ENCODE measurements around the gene JTB.
A peak's percentile ranks its signal among the peaks of the same experiment; 100 is the strongest.

The JTB gene

GRCh38 chr1:153960206-153960605 is 17.3 kb downstream of the JTB start:
- in situ Hi-C loops (cut with MboI; ENCODE audit: low pct_unique_long_range_greater_than_20kb, low sequenced_read_pairs) = loop anchor here (25.0 kb wide), 2 partner anchors 148 to 423 kb away; partner anchors contain the start of genes S100A3, S100A4, S100A5 and S100A6
- no peak for DNase-seq

DNA sequence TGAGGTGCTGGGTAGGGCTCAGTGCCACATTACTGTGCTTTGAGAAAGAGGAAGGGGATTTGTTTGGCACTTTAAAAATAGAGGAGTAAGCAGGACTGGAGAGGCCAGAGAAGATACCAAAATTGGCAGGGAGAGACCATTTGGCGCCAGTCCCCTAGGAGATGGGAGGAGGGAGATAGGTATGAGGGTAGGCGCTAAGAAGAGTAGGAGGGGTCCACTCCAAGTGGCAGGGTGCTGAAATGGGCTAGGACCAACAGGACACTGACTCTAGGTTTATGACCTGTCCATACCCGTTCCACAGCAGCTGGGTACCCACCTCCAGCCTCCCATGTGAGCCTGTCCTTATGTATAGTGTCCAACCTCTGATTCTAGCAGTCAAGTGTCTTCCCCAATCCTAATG is 18.0 kb downstream of the JTB start:
- in situ Hi-C loops (cut with MboI; ENCODE audit: low pct_unique_long_range_greater_than_20kb, low sequenced_read_pairs) = loop anchor here (25.0 kb wide), 2 partner anchors 147 to 422 kb away; partner anchors contain the start of genes S100A3, S100A4, S100A5 and S100A6
- DNase-seq = no peak

- in situ Hi-C loops (cut with MboI; ENCODE audit: low pct_unique_long_range_greater_than_20kb, low sequenced_read_pairs) = loop anchor here (25.0 kb wide), 2 partner anchors 147 to 422 kb away; partner anchors contain the start of genes S100A3, S100A4, S100A5 and S100A6
- DNase-seq = no peak
Measured at GRCh38 chr1:153958961-153959260, 18.6 kb downstream of the JTB start.

GRCh38 chr1:153958111-153958960 is 19.1 kb downstream of the JTB start, which contains the start of gene CRTC2:
Gene CRTC2 (minus strand): TSS chr1:153958612. CDS start chr1:153958497, 115 bp downstream.
- in situ Hi-C loops (cut with MboI; ENCODE audit: low pct_unique_long_range_greater_than_20kb, low sequenced_read_pairs) = loop anchor here (25.0 kb wide), 2 partner anchors 146 to 421 kb away; partner anchors contain the start of genes S100A3, S100A4, S100A5 and S100A6
- peak; percentile 98 for DNase-seq

GRCh38 chr1:153957744-153958110 is 19.7 kb downstream of the JTB start:
- in situ Hi-C loops (cut with MboI; ENCODE audit: low pct_unique_long_range_greater_than_20kb, low sequenced_read_pairs) = loop anchor here (25.0 kb wide), 2 partner anchors 145 to 420 kb away; partner anchors contain the start of genes S100A3, S100A4, S100A5 and S100A6

GRCh38 chr1:153956997-153957715 is 20.3 kb downstream of the JTB start:
- in situ Hi-C loops (cut with MboI; ENCODE audit: low pct_unique_long_range_greater_than_20kb, low sequenced_read_pairs) = loop anchor here (25.0 kb wide), 2 partner anchors 145 to 420 kb away; partner anchors contain the start of genes S100A3, S100A4, S100A5 and S100A6
- DNase-seq = no peak

More at GRCh38 chr1:153957744-153958110, 19.7 kb downstream of the JTB start:
- DNase-seq = peak; percentile 64

DNA sequence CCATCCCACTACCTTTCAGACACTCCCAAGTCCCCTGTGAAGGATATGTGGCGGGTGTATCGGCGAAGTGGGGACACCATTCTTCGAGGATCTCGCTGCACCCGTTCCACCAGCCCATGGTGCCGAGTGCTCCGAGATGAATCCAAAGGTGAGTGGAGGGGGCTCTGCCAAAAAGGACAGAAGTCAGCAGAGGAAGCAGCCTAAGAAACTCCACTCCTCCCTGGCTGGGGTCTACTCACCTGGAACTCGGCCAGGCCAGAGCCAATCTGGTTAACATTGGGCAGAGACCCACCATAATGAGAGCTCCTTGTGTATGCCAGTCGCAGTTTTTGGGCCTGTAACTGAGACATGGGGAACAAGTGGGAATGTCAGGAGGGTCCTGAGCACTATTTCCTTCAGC is 22.6 kb downstream of the JTB start:
- DNase-seq = no peak
- in situ Hi-C loops (cut with MboI; ENCODE audit: low pct_unique_long_range_greater_than_20kb, low sequenced_read_pairs) = loop anchor here (25.0 kb wide), 2 partner anchors 143 to 418 kb away; partner anchors contain the start of genes S100A3, S100A4, S100A5 and S100A6

- no peak for DNase-seq
- in situ Hi-C loops (cut with MboI; ENCODE audit: low pct_unique_long_range_greater_than_20kb, low sequenced_read_pairs) = loop anchor here (25.0 kb wide), 2 partner anchors 142 to 417 kb away; partner anchors contain the start of genes S100A3, S100A4, S100A5 and S100A6
Measured at GRCh38 chr1:153953859-153954365, 23.6 kb downstream of the JTB start.

GRCh38 chr1:153951801-153952200 is 25.7 kb downstream of the JTB start:
- in situ Hi-C loops (cut with MboI; ENCODE audit: low pct_unique_long_range_greater_than_20kb, low sequenced_read_pairs) = loop anchor here (25.0 kb wide), 2 partner anchors 140 to 414 kb away; partner anchors contain the start of genes S100A3, S100A4, S100A5 and S100A6
- no peak for DNase-seq

- in situ Hi-C loops (cut with MboI; ENCODE audit: low pct_unique_long_range_greater_than_20kb, low sequenced_read_pairs) = loop anchor here (25.0 kb wide), 2 partner anchors 139 to 414 kb away; partner anchors contain the start of genes S100A3, S100A4, S100A5 and S100A6
- no peak for DNase-seq
Measured at GRCh38 chr1:153951183-153951582, 26.3 kb downstream of the JTB start.

DNA sequence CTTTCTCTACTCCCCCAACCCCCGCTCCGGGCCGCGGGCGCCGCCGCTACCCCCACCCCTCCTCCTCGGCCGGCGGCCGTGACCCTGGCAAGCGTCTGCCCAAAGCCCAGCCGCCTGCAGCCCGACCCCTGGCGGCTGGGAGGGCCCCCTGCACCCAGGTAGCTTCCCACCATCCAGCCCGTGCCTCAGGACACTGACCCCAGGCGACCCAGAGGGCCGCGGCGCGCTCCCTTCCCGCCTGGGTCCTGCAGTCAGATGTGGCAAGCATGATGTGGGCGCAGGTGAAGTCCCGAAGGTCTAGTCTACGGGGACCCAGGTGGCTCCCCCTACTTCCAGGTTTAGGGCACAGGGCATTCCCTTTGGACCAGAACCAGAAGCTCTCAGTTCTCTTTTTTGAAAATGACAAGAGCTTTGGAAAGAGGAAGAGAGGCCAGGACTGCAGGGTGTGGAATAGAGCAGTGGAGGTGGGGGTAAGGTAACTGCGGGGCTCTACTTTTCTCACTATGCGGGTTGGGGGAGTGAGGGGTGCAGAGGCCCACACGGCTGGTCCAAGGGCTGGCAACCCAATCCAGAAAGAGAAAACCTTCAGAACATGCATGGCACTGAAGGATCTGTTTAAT is 30.7 kb downstream of the JTB start, which contains the start of gene DENND4B:
Gene DENND4B, minus strand, starts transcription at position 97 of the 620 bp plus-strand sequence. CDS start 2,344 bp downstream, outside the sequence.
- in situ Hi-C loops (cut with MboI; ENCODE audit: low pct_unique_long_range_greater_than_20kb, low sequenced_read_pairs) = no loop called here
- DNase-seq = peak; percentile 90

DNA sequence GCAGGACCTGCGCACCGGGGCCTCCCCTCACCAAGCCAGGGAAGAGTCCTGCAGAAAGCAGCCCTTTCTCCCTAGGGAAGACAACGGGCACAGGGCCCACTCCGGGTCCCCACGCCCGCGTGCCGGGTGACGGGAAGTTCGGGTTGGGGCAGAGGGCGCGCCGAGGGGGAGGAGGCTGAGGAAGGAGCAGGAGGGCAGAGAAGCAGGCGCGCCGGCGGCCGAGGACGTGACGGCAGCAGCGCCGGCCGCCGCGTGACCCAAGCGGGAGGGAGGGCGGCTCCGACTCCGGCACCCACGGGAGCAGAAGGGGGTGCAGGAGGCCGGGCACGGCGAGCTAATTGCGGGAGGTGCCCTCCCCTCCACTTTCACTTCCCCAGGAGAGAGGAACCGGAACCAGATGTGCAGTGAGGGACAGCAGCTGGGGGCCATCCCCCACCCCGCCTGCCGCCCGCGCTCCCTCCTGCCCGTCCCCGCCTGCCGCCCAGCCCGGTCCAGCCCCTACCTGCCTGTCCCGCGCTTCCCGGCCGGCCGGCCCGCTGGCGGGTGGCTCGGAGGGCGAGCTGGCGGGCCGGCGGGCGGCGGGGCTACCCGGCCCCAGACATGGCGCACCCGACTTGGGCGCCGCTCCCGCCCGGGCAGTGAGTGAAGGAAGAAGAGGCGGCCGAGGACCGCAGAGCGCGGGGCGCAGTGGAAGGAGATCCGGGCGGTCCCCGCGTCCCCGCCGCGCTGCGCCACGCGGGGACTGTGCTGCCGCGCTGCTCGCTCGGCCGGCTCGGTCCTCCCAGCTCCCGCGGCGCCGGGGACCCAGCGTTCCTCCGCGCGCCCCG is 31.5 kb downstream of the JTB start:
- in situ Hi-C loops (cut with MboI; ENCODE audit: low pct_unique_long_range_greater_than_20kb, low sequenced_read_pairs) = no loop called here
- peak; percentile 95 for DNase-seq

DNA sequence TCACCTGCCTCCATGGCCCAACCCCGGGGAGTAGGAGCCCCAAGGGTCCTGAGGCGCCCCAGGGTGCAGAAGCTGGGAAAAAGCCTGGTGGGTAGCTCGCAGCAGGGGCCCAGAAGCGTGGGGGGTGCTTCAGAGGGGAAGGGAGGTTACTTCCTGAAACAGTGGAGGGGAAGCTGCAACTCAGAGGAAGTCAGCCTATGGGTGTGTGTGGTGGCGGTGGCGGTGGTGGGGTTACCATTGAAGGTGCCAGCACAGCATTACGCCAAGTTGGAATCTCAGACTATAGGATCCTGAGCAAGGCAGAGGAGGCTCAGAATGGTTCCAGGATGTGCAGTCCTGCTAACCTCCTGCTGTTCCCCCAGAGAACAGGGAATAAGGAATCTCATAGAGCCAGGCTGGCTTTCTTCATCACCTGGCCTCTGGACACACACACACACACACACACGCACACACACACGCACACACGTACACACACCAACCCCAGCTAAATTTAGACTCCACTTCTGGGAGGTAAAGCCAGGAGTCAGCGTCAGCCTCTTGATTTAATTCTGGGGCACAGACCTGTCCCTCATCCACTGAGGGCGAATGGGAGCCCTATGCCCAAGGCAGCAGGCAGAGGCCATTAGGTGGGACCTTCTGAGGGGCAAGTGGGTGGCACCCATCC is 32.2 kb downstream of the JTB start:
- peak; percentile 89 for DNase-seq
- in situ Hi-C loops (cut with MboI; ENCODE audit: low pct_unique_long_range_greater_than_20kb, low sequenced_read_pairs) = no loop called here

- DNase-seq = no peak
- in situ Hi-C loops (cut with MboI; ENCODE audit: low pct_unique_long_range_greater_than_20kb, low sequenced_read_pairs) = no loop called here
Measured at GRCh38 chr1:153944827-153945117, 32.7 kb downstream of the JTB start.

DNA sequence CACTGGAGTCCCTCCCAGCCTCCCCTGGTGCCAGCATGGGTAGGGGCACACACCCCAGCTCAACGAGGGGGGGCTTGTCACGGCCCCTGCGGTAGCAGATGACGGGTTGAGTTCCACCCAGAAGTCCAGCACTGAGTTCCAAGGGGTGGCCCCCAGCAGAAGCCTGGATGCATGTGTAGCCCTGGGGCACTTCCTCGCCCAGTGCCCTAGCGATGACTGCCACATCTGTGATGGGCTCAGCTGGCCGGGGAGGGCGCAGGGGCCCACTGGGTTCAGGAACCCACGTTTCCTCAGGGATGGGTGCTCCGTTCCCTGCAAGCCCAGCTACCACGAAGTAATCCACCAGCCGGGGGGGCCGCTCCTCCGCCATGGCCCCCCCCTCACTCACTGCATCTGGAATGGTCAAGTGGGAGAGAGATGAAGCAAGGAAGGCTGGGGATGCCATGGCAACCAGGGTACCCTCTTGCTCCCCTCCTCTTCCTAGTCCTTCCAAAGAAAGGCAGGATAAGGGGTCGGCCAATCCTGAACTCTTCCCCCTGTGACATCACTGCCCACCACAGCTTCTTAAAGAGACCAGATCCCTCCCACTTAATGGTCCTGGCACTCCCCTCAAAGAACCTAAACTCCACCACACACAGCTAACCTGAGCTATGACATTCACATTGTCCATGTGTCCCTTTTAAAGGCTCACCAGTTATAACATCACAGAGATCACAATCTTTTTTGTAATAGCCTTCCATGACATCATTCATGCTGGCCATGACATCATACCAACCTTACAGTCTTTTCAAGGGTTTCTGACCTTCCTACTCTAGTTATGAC is 33.3 kb downstream of the JTB start:
- in situ Hi-C loops (cut with MboI; ENCODE audit: low pct_unique_long_range_greater_than_20kb, low sequenced_read_pairs) = no loop called here
- peak; percentile 43 for DNase-seq

DNA sequence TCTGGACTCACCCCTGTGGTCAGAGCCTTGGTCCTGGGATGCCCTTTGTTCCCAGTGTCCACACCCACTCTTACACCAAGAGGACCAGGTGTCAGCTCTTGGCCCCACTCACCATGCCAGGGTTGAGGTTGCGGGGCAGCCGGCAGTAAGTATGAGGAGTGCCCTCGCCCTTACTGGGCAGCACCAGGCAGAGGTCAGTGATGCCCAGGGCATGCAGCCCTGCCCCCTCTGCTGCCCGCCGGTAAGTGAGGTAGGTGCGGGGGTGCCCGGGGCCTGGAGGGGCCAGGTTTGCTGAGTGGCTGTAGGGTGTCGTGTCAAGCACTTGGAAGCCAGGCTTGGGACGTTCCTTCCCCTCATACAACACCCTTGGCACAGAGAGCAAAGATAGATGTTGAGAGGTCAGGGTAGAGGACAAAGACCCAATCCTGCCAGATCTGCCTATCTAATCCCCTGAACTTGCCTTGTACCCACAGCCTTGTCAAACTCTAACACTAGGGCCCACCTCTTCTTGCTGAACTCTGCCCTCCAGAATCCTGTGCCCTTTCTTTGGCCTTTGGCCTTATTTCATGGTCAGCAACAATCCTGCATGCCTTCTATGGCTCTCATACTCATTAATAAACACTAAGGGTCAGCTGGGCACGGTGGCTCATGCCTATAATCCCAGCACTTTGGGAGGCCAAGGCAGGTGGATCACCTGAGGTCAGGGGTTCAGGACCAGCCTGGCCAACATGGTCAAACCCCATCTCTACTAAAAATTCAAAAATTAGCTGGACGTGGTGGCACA is 34.5 kb downstream of the JTB start:
- in situ Hi-C loops (cut with MboI; ENCODE audit: low pct_unique_long_range_greater_than_20kb, low sequenced_read_pairs) = no loop called here
- DNase-seq = no peak

Data from KBM-7 (cell line).